COLO668 (cell line): ENCODE results near the gene NTMT2.

Source experiments
- DNase-seq: peaks from one replicate; lab custom pipeline; 2025; ENCODE audit not compliant: unreplicated experiment; lab: John Stamatoyannopoulos, UW

The NTMT2 gene

DNA sequence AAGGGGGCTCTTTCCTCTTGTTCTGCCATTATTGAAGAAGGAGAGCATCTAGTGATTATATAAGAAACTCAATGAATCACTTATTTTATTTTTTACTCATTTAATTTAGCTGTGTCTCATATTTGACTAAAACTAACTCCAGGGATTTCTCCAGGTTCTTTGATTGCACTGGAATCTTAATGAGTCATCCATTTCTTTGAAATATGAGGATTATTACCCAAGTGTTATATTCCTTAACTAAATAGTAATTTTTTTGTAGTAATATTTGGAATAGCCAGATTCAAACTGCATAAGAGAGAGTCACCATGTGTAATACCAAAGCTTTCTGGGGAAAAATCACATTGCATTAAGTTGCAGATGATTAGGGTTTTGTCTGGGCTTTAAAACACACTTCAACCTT, 59.5 kb downstream of the NTMT2 start:
- no peak for DNase-seq

DNA sequence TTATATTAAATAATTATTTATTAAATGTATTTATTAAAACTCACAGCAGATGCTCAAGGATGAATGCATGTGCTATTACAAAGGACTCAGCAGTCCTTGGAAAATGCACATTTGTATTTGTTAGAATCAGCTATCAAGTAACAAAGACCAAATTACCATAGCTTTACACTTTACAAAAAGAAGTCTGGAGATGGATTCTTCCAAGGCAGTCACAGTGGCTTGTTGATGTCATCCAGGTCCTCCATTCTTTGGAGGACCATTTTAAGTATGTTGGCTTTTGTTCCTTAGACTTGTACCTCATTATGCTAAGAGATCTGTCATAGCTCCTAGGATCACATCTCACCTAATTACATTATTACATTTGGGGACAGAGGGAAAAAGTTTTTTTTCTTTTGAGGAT, 63.4 kb downstream of the NTMT2 start:
- no peak for DNase-seq

DNA sequence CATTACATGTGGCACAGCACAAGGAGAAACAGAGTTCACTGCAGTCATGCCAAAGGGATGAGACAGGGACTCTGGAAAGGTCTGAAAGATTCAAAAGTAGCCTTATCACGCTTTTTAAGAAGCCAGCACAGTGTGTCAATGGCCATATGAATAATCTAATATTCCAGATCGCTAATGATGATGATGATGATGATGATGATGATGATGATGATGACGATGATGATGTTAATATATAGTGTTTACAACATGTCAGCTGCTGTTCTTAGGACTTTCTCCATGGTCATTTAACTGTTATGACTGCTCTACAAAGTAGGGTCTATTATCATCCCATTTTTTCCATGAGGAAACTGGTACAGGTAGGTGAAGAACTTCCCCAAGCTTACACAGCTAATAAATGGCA, 64.4 kb downstream of the NTMT2 start:
- DNase-seq = no peak

- no peak for DNase-seq
Observed at GRCh38 chr1:170213596-170213995, 67.8 kb downstream of the NTMT2 start.

- no peak for DNase-seq
Observed at GRCh38 chr1:170214117-170215032, 68.6 kb downstream of the NTMT2 start.

GRCh38 chr1:170215072-170215885, 69.5 kb downstream of the NTMT2 start:
- DNase-seq = no peak

- DNase-seq = no peak
Observed at GRCh38 chr1:170217517-170218256, 71.9 kb downstream of the NTMT2 start.

DNA sequence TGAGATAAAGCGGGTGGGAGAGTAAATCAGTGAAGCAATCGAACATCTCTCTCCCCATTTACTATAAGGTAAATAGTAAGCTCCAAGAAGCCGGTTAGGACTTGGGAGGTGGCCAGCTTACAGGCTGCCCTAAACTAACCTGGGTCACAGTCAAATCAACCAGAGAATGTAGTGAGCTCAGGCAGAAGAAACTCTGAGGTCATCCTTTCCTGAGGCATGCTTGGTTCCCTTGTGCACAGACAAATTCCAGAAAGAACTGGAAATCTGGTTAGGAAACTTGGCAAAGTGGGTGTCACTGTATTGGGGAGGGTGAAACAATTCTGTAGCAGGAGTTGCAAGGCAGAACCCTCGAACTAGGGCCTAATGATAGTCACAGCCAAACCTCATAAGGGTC, 72.5 kb downstream of the NTMT2 start:
- DNase-seq = no peak
